CD4-positive, alpha-beta memory T cell (primary cell): Measurements from ENCODE around the gene AARSD1. TPM values are rescaled to one million over a fixed set of nuclear protein-coding genes. Genes with fewer than 3 reads are reported as not detected.

ENCODE experiments used
- CTCF ChIA-PET: fragments of 350-600 bp; sonication (Branson Sonifier 250); formaldehyde crosslinking; loops from one replicate; lab custom pipeline; 2021; ENCODE audit warnings: inconsistent platforms; ENCODE audit not compliant: partially characterized antibody; lab: Charles Lee
- POLR2A ChIA-PET: fragments of 350-600 bp; sonication (Branson Sonifier 250); formaldehyde crosslinking; loops from one replicate; lab custom pipeline; 2021; ENCODE audit not compliant: partially characterized antibody; lab: Charles Lee
- DNase-seq, 5 donors: peaks; one replicate each; pipeline versions ENCODE4 v3.0.0 to v3.0.0-alpha.2; 2020 to 2022; ENCODE audit warnings: mixed read lengths in 1 of 5
- H3K27ac ChIP-seq: one replicate; pipeline ENCODE4 v1.7.0; 2013; ENCODE audit warnings: low read depth, low read length
- H3K27me3 ChIP-seq: 2 replicates; pipeline ENCODE4 v1.7.0; 2013; ENCODE audit warnings: mild to moderate bottlenecking, low read length, moderate library complexity; ENCODE audit not compliant: insufficient read depth
- H3K36me3 ChIP-seq: 2 replicates; pipeline ENCODE4 v1.7.0; 2013; ENCODE audit warnings: mild to moderate bottlenecking, low read length, moderate library complexity; ENCODE audit not compliant: insufficient read depth
- H3K4me1 ChIP-seq: 2 replicates; pipeline ENCODE4 v1.7.0; 2013; ENCODE audit warnings: mild to moderate bottlenecking, low read length, moderate library complexity; ENCODE audit not compliant: insufficient read depth
- H3K4me3 ChIP-seq, 2 donors: one replicate each; pipeline ENCODE4 v1.7.0; 2013; ENCODE audit warnings: low read length in 2 of 2, mild to moderate bottlenecking in 1 of 2
- H3K9me3 ChIP-seq, 2 donors: one replicate each; pipeline ENCODE4 v1.7.0; 2013; ENCODE audit warnings: low read length in 2 of 2, control low read depth in 1 of 2; ENCODE audit not compliant: control insufficient read depth in 1 of 2
- H3K27ac Mint-ChIP-seq, 7 donors: one replicate each; pipeline ENCODE4 v1.8.0; 2020 to 2021; ENCODE audit warnings: mixed read lengths in 7 of 7, mild to moderate bottlenecking in 6 of 7, inconsistent platforms in 3 of 7, moderate library complexity in 3 of 7
- H3K27me3 Mint-ChIP-seq, 2 donors: one replicate each; pipeline ENCODE4 v1.8.0; 2020 to 2021; ENCODE audit warnings: mixed read lengths in 2 of 2
- H3K36me3 Mint-ChIP-seq, 2 donors: one replicate each; pipeline ENCODE4 v1.8.0; 2020 to 2021; ENCODE audit warnings: mixed read lengths in 2 of 2, inconsistent platforms in 1 of 2, mild to moderate bottlenecking in 1 of 2
- H3K4me1 Mint-ChIP-seq, 4 donors: one replicate each; pipeline ENCODE4 v1.8.0; 2020 to 2021; ENCODE audit warnings: mixed read lengths in 4 of 4, mild to moderate bottlenecking in 1 of 4
- H3K4me3 Mint-ChIP-seq, 8 donors: one replicate each; pipeline ENCODE4 v1.8.0; 2020 to 2021; ENCODE audit warnings: mixed read lengths in 8 of 8, mild to moderate bottlenecking in 7 of 8, moderate library complexity in 6 of 8, inconsistent platforms in 3 of 8
- H3K9me3 Mint-ChIP-seq, 8 donors: one replicate each; pipeline ENCODE4 v1.8.0; 2020 to 2021; ENCODE audit warnings: mixed read lengths in 8 of 8, mild to moderate bottlenecking in 5 of 8, inconsistent platforms in 3 of 8, moderate library complexity in 1 of 8
- intact Hi-C: fragments of 100-400 bp; cut with micrococcal nuclease; formaldehyde crosslinking; loops from one replicate; pipeline ENCODE4 v1.15.1; 2023
- polyA plus RNA-seq, 2 donors: library from polyadenylated mRNA; unstranded; fragments of 300-500 nt; fragmentation: Illumina TruSeq; gene quantifications; one replicate each; pipeline ENCODE4 v1.2.3, GENCODE V29; 2021
- total RNA-seq, 2 experiments: library from RNA; stranded (reverse); gene quantifications; one replicate each; pipeline ENCODE4 v1.2.3, GENCODE V29; 2021

The AARSD1 gene
- total and polyA plus RNA-seq, 4 experiments from 2014 or later = 37.7 to 55.6 (median 47.8) TPM

DNA sequence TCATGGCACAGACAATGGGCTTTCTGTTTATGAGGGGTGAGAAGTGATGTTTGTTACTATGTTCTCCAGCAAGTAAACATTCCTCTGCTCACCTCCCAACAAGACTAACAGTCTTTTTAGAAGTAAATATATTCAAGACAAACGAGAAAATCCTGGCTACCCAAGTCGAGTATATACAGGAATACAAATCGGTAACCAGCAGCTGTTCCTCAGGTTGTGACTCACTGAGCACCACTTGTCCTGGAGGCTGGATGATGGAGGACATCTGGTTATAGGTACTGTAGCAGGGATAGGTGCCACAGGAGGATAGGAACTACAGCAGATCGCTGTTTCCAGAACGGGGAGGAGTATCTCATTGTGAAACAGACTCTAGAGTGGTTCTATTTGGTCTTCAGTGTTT lies 28.6 kb upstream of the AARSD1 start:
- CTCF ChIA-PET = no interaction called here
- peaks cover 41% of the 10 kb centered on the region for H3K36me3 ChIP-seq
- H3K4me1 Mint-ChIP-seq = peaks cover 2 to 12% (median 2%) of the 10 kb centered on the region in 4 donors
- H3K27me3 Mint-ChIP-seq = no peaks in the 10 kb centered on the region
- POLR2A ChIA-PET = no interaction called here
- H3K4me3 Mint-ChIP-seq = no peak overlapping the region
- H3K4me1 ChIP-seq = peaks cover 5% of the 10 kb centered on the region
- peaks cover 34 to 53% of the 10 kb centered on the region in 2 donors for H3K36me3 Mint-ChIP-seq
- no peaks in the 10 kb centered on the region for H3K9me3 ChIP-seq
- H3K4me3 ChIP-seq = no peak overlapping the region
- H3K27ac ChIP-seq = no peak overlapping the region
- no peak for DNase-seq
- H3K9me3 Mint-ChIP-seq = no peaks in the 10 kb centered on the region
- no peaks in the 10 kb centered on the region for H3K27me3 ChIP-seq
- peak overlapping the region in 1 of 7 donors; percentile 46 for H3K27ac Mint-ChIP-seq
- intact Hi-C loops = loop anchor here (10.0 kb wide), 1 partner anchor 268 kb away; no protein-coding TSS in a partner anchor

DNA sequence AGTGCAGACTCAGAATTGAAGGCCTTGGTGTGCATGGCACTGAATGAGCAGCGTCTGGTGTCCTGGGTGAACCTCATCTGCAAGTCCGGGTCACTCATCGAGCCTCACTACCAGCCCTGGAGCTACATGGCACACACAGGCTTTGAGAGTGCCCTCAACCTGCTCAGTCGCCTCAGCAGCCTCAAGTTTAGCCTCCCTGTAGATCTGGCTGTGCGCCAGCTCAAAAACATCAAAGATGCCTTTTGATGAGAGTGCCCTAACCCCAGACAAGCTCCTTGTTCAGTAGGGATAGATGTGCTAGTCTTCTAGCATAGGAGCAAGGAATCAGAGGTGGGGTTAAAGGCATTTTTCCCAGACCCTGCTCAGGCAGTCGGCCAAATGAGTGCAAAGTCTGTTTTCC lies 27.2 kb upstream of the AARSD1 start:
- H3K27me3 Mint-ChIP-seq = no peaks in the 10 kb centered on the region
- no peak overlapping the region for H3K27ac ChIP-seq
- ChIA-PET CTCF (no interaction called here), POLR2A (interaction anchor here (0.8 to 1.0 kb wide), 3 partner anchors 11 to 370 kb away, joined by 3 read pairs; partner anchors contain the start of gene RUNDC1)
- intact Hi-C loops = loop anchor here (10.0 kb wide), 1 partner anchor 267 kb away; no protein-coding TSS in a partner anchor
- peak overlapping the region in 1 of 7 donors; percentile 12 for H3K27ac Mint-ChIP-seq
- H3K27me3 ChIP-seq = no peaks in the 10 kb centered on the region
- peaks cover 50% of the 10 kb centered on the region for H3K36me3 ChIP-seq
- H3K9me3 Mint-ChIP-seq = no peaks in the 10 kb centered on the region
- H3K4me1 Mint-ChIP-seq = peaks cover 0 to 3% (median 0%) of the 10 kb centered on the region in 4 donors
- peaks cover 38 to 65% of the 10 kb centered on the region in 2 donors for H3K36me3 Mint-ChIP-seq
- H3K9me3 ChIP-seq = no peaks in the 10 kb centered on the region
- H3K4me3 Mint-ChIP-seq = no peak overlapping the region
- H3K4me3 ChIP-seq = no peak overlapping the region
- DNase-seq = no peak
- no peaks in the 10 kb centered on the region for H3K4me1 ChIP-seq

DNA sequence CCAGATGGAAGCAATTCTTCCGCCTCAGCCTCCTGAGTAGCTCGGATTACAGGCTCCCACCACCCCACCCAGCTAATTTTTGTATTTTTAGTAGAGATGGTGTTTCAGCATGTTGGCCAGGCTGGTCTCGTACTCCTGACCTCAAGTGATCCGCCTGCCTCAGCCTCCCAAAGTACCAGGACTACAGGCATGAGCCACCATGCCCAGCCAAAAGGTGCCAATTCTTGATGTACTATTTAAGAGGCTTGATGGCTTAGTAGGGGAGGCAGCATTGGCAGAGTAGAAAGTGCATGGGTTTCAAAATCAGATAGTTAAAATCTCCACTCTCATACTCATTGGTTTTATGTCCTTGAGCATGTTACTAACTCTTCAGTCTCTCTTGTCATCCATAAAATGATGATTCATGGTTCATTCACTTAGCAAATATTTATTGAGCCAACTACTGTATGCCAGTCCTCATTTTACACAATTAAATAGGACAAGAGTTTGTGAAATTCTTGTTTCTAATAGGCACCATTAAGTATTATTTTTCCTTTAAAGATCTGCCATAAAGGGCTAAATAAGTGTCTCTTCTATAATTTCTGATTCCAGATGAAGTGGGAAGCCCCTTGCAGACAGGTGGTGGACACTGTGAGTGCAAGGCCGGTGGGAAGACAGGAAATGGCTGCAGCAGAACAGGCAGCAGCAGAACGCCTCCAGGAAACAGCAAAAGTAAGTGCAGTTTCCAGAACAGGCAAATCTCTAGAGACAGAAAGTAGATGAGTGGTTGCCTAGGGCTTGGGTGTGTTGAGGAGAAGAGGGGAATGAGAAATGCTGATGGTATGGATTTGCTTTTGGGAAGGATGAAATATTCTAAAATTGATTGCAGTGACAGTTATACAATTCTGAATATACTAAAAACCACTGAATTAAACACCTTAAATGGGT lies 25.7 kb upstream of the AARSD1 start:
- Mint-ChIP-seq H3K9me3 (peaks cover 0 to 1% (median 0%) of the 10 kb centered on the region in 8 donors), H3K4me3 (no peak overlapping the region), H3K36me3 (peaks cover 41 to 70% of the 10 kb centered on the region in 2 donors), H3K4me1 (peaks cover 0 to 10% (median 4%) of the 10 kb centered on the region in 4 donors), H3K27me3 (no peaks in the 10 kb centered on the region), H3K27ac (peak overlapping the region in 2 of 7 donors; percentile 32 to 44)
- H3K27ac ChIP-seq = no peak overlapping the region
- no peaks in the 10 kb centered on the region for H3K4me1 ChIP-seq
- intact Hi-C loops = loop anchor here (10.0 kb wide), 1 partner anchor 265 kb away; no protein-coding TSS in a partner anchor
- DNase-seq = no peak
- peaks cover 54% of the 10 kb centered on the region for H3K36me3 ChIP-seq
- POLR2A ChIA-PET = no interaction called here
- no peak overlapping the region for H3K4me3 ChIP-seq
- H3K27me3 ChIP-seq = no peaks in the 10 kb centered on the region
- H3K9me3 ChIP-seq = no peaks in the 10 kb centered on the region
- CTCF ChIA-PET = no interaction called here

DNA sequence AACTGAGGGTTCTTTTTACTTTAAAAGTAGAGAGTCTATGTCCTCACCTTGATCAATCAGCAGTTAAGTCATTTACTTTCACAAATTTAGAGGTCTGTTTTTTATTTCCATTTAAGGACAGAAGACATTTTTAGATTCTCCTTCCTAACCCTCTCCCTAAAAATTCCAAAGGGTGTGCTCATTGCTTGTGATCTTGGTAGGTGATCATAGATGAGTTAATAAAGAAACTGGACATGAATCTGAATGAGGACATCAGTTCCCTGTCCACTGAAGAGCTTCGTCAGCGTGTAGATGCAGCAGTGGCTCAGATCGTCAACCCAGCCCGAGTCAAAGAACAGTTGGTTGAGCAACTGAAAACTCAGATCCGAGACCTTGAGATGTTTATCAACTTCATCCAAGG lies 24.9 kb upstream of the AARSD1 start:
- Mint-ChIP-seq H3K27ac (no peak overlapping the region), H3K4me3 (no peak overlapping the region), H3K4me1 (peaks cover 0 to 10% (median 6%) of the 10 kb centered on the region in 4 donors), H3K9me3 (peaks cover 0 to 1% (median 0%) of the 10 kb centered on the region in 8 donors), H3K27me3 (no peaks in the 10 kb centered on the region), H3K36me3 (peaks cover 36 to 69% of the 10 kb centered on the region in 2 donors)
- H3K4me3 ChIP-seq = no peak overlapping the region
- H3K36me3 ChIP-seq = peaks cover 57% of the 10 kb centered on the region
- ChIA-PET CTCF (no interaction called here), POLR2A (no interaction called here)
- H3K27me3 ChIP-seq = no peaks in the 10 kb centered on the region
- no peaks in the 10 kb centered on the region for H3K9me3 ChIP-seq
- intact Hi-C loops = no loop called here
- no peak for DNase-seq
- no peak overlapping the region for H3K27ac ChIP-seq
- H3K4me1 ChIP-seq = no peaks in the 10 kb centered on the region

DNA sequence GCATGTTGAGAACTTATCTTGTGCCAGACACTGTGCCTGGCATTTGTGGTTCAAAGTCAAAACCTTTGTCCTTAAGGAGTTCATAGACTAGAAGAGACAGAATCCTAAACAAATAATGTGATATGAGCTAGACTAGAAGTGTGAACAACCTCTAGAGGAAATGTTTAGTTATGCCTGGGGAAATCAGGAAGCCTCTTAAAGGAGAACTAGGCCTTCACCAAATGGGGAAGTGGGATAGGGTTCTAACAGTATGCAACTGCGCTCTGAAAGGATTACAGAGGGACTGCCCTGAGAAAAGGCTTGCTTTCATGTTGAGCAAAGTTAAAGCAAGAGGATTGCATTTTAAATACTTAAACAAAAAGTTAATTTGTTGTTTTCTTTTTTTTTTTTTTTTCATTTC lies 21.0 kb upstream of the AARSD1 start:
- H3K4me1 ChIP-seq = peaks cover 17% of the 10 kb centered on the region
- Mint-ChIP-seq H3K27me3 (no peaks in the 10 kb centered on the region), H3K9me3 (peaks cover 0 to 3% (median 0%) of the 10 kb centered on the region in 8 donors), H3K27ac (peak overlapping the region in 3 of 7 donors; percentile 17 to 55 (median 29)), H3K4me1 (peaks cover 17 to 32% (median 22%) of the 10 kb centered on the region in 4 donors), H3K4me3 (peak overlapping the region in 1 of 8 donors; percentile 20), H3K36me3 (peaks cover 17 to 54% of the 10 kb centered on the region in 2 donors)
- no peak overlapping the region for H3K4me3 ChIP-seq
- POLR2A ChIA-PET = interaction anchor here (0.6 kb wide), 1 partner anchor 408 kb away, joined by 4 read pairs; the partner anchor contains the start of gene PSMC3IP
- DNase-seq = no peak
- H3K9me3 ChIP-seq = no peaks in the 10 kb centered on the region
- no peaks in the 10 kb centered on the region for H3K27me3 ChIP-seq
- no peak overlapping the region for H3K27ac ChIP-seq
- CTCF ChIA-PET = interaction anchor here (2.1 kb wide), 1 partner anchor 13 kb away, joined by 7 read pairs; the partner anchor contains the start of gene RPL27
- peaks cover 36% of the 10 kb centered on the region for H3K36me3 ChIP-seq
- intact Hi-C loops = no loop called here

DNA sequence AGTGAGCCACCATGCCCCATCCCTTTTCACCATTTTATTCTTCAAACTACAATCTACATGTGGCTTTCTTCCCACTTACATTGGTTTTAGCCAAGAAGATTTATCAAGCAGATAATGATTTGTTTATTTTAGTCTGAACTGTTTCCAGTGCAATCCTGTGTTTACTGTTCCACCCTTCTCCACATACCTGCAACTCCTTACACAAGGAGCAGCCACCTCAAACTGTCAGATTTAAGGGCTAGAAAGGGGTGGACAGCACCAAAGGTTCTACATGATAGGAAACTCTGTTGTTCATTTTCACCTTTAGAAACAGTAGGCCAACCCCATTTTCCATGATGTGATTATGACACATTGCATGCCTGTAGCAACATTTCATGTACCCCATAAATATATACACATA lies 18.0 kb upstream of the AARSD1 start:
- H3K27ac Mint-ChIP-seq = peak overlapping the region in 5 of 7 donors; percentile 9 to 89 (median 62)
- CTCF ChIA-PET = no interaction called here
- H3K27ac ChIP-seq = peak overlapping the region; percentile 12
- intact Hi-C loops = no loop called here
- H3K36me3 Mint-ChIP-seq = peaks cover 3 to 28% of the 10 kb centered on the region in 2 donors
- H3K36me3 ChIP-seq = peaks cover 15% of the 10 kb centered on the region
- no peak for DNase-seq
- peaks cover 21 to 42% (median 30%) of the 10 kb centered on the region in 4 donors for H3K4me1 Mint-ChIP-seq
- POLR2A ChIA-PET = interaction anchor here (3.8 kb wide), 1 partner anchor 16 kb away, joined by 41 read pairs; the partner anchor contains the start of gene RPL27
- peaks cover 0 to 5% (median 0%) of the 10 kb centered on the region in 8 donors for H3K9me3 Mint-ChIP-seq
- H3K4me3 Mint-ChIP-seq = peak overlapping the region; percentile 10 to 100 (median 71)
- peaks cover 23% of the 10 kb centered on the region for H3K4me1 ChIP-seq
- H3K27me3 ChIP-seq = no peaks in the 10 kb centered on the region
- no peak overlapping the region for H3K4me3 ChIP-seq
- H3K9me3 ChIP-seq = no peaks in the 10 kb centered on the region
- H3K27me3 Mint-ChIP-seq = no peaks in the 10 kb centered on the region
